VCaP (cell line): Measurements from ENCODE around the gene DHX15.

ENCODE experiments used
- H3K27ac ChIP-seq: fragments of 450-650 bp; 2 replicates; pipeline ENCODE4 v1.5.1; 2017
- CTCF ChIP-seq: fragments of 450-650 bp; conservative IDR thresholded peaks from 2 replicates; pipeline ENCODE4 v1.5.1; 2017; ENCODE audit warnings: mild to moderate bottlenecking, moderate library complexity

Gene DHX15

DNA sequence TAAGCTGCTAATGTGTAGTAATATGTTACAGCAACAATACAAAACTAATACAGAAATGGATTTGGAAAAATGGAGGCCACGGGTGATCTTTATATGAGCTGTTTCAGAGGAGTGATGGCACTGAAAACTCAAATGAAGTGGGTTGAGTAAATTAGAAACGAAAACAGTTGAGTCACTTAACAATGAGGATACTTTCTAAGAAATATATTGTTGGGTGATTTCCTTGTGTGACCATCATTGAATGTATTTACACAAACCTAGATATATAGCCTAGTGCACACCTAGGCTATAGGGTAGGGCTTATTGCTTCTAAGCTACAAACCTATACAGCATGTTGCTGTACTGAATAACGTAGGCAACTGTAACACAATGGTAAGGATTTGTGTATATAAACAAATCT, 30.5 kb upstream of the DHX15 start:
- TF ChIP-seq CTCF, result no peak
- H3K27ac ChIP-seq, result no peak overlapping the region

DNA sequence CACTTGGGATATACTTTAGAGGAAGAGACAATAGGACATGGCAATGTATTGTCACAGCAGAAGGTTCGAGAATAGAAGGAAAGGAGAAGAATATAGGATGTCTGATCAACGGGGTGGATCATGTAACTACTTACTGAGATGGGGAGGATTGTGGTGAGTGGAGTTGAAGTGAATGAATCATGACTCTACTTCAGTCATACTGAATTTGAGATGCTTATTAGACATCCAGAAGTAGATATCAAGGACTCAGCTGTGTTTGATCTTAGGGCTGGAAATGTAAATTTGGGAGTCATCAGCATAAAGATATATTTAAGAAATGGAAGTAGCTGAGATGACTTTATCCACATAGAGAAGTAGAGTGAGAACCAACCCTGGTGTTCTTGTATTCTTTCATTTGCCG, 29.1 kb upstream of the DHX15 start:
- TF ChIP-seq CTCF, result no peak
- H3K27ac ChIP-seq, result no peak overlapping the region

- TF ChIP-seq CTCF, result no peak
- no peak overlapping the region for H3K27ac ChIP-seq
Observed at GRCh38 chr4:24611575-24611974, 27.2 kb upstream of the DHX15 start.

GRCh38 chr4:24607334-24607733, 23.0 kb upstream of the DHX15 start:
- H3K27ac ChIP-seq, result no peak overlapping the region
- no peak for TF ChIP-seq CTCF

DNA sequence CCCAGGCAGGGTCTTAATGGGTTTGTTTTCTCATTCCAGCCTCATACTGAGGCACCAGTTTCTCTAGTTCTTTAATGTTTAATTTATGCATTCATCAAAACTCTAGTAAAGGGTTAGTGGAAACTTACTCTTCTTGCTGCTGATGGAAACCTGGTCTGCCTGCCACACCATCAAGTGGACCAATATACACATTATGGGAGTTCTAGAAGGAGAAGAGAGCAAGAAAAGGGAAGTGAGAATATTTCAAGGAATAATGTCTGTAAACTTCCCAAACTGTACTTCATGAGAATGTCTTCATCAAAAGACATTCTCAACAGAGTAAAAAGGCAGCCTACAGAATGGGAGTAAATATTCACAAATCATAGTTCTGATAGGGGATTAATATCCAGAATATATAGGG, 20.9 kb upstream of the DHX15 start:
- H3K27ac ChIP-seq, result no peak overlapping the region
- no peak for TF ChIP-seq CTCF

DNA sequence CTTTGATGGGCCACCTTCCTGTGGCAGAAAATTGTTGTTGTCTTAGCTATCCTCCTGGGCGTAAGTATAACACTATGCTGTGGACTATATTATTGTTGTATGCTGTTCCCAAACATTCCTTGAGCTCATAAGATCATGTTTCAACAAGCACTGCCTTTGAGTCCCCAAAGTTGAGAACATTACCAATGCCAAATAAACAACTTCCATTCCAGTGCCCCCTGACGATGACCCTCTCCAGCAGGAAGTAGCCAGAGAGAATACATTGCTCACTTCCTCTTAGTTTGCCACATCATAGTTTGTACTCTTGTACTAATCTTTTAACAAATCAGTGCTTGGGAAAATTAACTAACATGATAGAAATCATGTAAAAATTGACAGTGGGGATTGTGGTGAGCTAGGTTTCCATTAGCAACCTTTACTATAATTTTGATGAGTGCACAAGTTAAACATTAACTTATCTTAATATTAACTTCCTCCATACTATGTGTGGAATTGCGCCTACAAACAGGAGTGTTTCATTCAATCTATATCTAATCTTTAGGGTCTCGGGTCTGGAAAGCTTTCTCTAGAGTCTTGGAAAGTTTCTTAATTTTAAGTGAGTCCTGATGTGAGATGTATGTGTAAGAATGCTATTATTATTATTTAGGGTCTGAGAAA, 20.3 kb upstream of the DHX15 start:
- TF ChIP-seq CTCF, result no peak
- H3K27ac ChIP-seq, result no peak overlapping the region

- H3K27ac ChIP-seq, result no peak overlapping the region
- no peak for TF ChIP-seq CTCF
Observed at GRCh38 chr4:24603343-24603742, 19.0 kb upstream of the DHX15 start.
